ENCODE measurements around the gene SYF2.

The SYF2 gene

GRCh38 chr1:25182629-25183028 is 49.7 kb downstream of the SYF2 start:
- DNase-seq (ENCODE audit: extremely low read depth, insufficient read length) = no peak
- TF ChIP-seq, protein P1, sequence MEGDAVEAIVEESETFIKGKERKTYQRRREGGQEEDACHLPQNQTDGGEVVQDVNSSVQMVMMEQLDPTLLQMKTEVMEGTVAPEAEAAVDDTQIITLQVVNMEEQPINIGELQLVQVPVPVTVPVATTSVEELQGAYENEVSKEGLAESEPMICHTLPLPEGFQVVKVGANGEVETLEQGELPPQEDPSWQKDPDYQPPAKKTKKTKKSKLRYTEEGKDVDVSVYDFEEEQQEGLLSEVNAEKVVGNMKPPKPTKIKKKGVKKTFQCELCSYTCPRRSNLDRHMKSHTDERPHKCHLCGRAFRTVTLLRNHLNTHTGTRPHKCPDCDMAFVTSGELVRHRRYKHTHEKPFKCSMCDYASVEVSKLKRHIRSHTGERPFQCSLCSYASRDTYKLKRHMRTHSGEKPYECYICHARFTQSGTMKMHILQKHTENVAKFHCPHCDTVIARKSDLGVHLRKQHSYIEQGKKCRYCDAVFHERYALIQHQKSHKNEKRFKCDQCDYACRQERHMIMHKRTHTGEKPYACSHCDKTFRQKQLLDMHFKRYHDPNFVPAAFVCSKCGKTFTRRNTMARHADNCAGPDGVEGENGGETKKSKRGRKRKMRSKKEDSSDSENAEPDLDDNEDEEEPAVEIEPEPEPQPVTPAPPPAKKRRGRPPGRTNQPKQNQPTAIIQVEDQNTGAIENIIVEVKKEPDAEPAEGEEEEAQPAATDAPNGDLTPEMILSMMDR (IDR thresholded peaks at IDR 0.05; ENCODE audit: insufficient read depth, low read length, poor library complexity, severe bottlenecking) = no peak
- Histone ChIP-seq H3K4me3 (replicated peaks; ENCODE audit: low read depth, low read length) (no peak overlapping the region), H3K36me3 (ENCODE audit: control insufficient read depth, insufficient read depth, low read length) (no peaks in the 10 kb centered on the region), H3K27me3 (replicated peaks; ENCODE audit: control insufficient read depth, insufficient read depth, low read length) (no peaks in the 10 kb centered on the region; the same call in 1 of the 2 replicates)

- TF ChIP-seq, protein P1 (IDR thresholded peaks at IDR 0.05; ENCODE audit: insufficient read depth, low read length, poor library complexity, severe bottlenecking) = no peak
- Histone ChIP-seq H3K4me3 (replicated peaks; ENCODE audit: low read depth, low read length) (no peak overlapping the region), H3K27me3 (replicated peaks; ENCODE audit: control insufficient read depth, insufficient read depth, low read length) (no peaks in the 10 kb centered on the region; the same call in 1 of the 2 replicates), H3K36me3 (ENCODE audit: control insufficient read depth, insufficient read depth, low read length) (no peaks in the 10 kb centered on the region)
- DNase-seq (ENCODE audit: extremely low read depth, insufficient read length) = no peak
These were observed 51.3 kb downstream of the SYF2 start for GRCh38 chr1:25180996-25181395.

GRCh38 chr1:25178917-25179561 is 53.3 kb downstream of the SYF2 start:
- H3K27me3 ChIP-seq (replicated peaks; ENCODE audit: control insufficient read depth, insufficient read depth, low read length) = no peaks in the 10 kb centered on the region; the same call in 1 of the 2 replicates
- TF ChIP-seq, protein P1 (IDR thresholded peaks at IDR 0.05; ENCODE audit: insufficient read depth, low read length, poor library complexity, severe bottlenecking) = no peak
- no peaks in the 10 kb centered on the region for H3K36me3 ChIP-seq (ENCODE audit: control insufficient read depth, insufficient read depth, low read length)
- no peak overlapping the region for H3K4me3 ChIP-seq (replicated peaks; ENCODE audit: low read depth, low read length)
- DNase-seq (ENCODE audit: extremely low read depth, insufficient read length) = no peak

DNA sequence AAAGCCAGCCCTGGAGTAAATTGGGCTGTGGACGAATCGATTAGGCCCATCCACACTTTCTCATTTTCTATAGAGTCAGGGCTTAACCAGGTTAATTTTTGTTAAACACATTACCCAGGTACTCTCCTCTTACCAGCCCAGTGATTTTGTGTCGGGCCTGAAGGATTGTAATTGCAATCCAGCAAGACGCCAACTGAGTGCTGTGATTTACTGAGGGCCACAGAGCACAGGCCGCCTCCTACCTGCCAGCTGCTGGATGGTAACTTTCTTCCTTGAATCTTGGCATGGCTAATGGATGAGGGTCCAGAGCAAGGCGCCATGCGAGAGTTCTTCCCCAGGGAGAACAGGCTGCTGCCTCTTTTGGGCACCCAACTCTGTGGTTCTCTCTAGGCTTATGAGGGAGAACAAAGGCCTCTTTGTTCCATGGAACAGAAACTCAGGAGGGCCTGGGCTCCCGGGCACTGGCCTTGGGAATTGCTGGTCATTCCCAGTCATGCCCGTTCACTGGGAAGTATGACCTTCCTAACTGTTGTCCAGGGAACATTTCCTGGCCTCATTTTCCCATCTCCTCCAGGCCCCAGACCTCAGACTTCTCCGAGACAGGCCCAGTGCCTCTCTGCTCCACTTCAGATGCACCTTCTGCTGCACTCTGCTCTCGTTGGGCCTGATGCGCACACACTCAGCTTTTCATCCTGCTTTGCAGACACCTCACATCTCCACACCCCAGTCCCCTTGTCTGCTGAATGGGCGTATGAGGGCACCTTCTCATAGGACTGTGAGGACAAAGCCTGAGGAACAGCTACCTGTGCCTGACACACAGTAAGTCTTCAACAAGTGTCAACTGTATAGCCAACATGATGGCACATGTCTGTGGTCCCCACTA is 57.3 kb downstream of the SYF2 start:
- TF ChIP-seq, protein P1 (IDR thresholded peaks at IDR 0.05; ENCODE audit: insufficient read depth, low read length, poor library complexity, severe bottlenecking) = no peak
- DNase-seq (ENCODE audit: extremely low read depth, insufficient read length) = no peak
- H3K27me3 ChIP-seq (replicated peaks; ENCODE audit: control insufficient read depth, insufficient read depth, low read length) = no peaks in the 10 kb centered on the region

DNA sequence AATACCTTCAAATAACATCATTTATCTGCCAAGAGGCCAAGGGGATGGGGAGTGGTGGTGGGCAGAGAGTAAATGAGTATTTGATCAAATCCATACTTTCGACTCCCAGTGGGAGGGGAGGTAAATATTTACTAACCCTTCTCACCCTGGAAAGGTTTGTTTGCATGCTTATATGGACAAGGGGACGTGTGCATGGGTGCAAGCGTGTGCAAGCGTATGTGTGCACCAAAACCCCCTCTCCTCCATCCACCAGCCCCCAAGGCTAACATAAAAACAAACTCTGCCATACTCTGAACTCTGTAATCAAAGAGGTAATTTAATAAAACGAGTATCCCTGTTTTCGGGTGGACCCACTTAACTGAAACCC is 58.0 kb downstream of the SYF2 start:
- no peak overlapping the region for H3K4me3 ChIP-seq (replicated peaks; ENCODE audit: low read depth, low read length)
- TF ChIP-seq, protein P1 (IDR thresholded peaks at IDR 0.05; ENCODE audit: insufficient read depth, low read length, poor library complexity, severe bottlenecking) = no peak

More for the DNA sequence above, 57.3 kb downstream of the SYF2 start:
- Histone ChIP-seq H3K4me3 (replicated peaks; ENCODE audit: low read depth, low read length) (no peak overlapping the region), H3K36me3 (ENCODE audit: control insufficient read depth, insufficient read depth, low read length) (no peaks in the 10 kb centered on the region)

More for the DNA sequence above, 58.0 kb downstream of the SYF2 start:
- Histone ChIP-seq H3K36me3 (ENCODE audit: control insufficient read depth, insufficient read depth, low read length) (no peaks in the 10 kb centered on the region), H3K27me3 (replicated peaks; ENCODE audit: control insufficient read depth, insufficient read depth, low read length) (no peaks in the 10 kb centered on the region)
- no peak for DNase-seq (ENCODE audit: extremely low read depth, insufficient read length)

Data from GM06990 (cell line).